SU-DHL-6 (cell line): Measurements from ENCODE around the gene HSDL1.
"Not testable (repeated sequence)": the region's sequence is repeated elsewhere in the genome, so short reads cannot be mapped to it uniquely, and the experiment has no call there.

Experiments used
- H2AFZ ChIP-seq: fragments of 200-600 bp; sonication (generic); 2 replicates; pipeline ENCODE4 v1.6.1; 2014; ENCODE audit warnings: low read depth, mild to moderate bottlenecking, moderate library complexity, mixed read lengths, antibody characterized with exemption, low read length; ENCODE audit not compliant: severe bottlenecking
- H3F3A ChIP-seq: fragments of 200-600 bp; shearing (Covaris generic); 2 replicates; pipeline ENCODE4 v1.6.0; 2016; ENCODE audit warnings: antibody characterized with exemption, mild to moderate bottlenecking; ENCODE audit not compliant: insufficient read depth
- H3K27ac ChIP-seq: fragments of 200-600 bp; sonication (generic); 2 replicates; pipeline ENCODE4 v1.5.1; 2016; ENCODE audit warnings: low read depth, mild to moderate bottlenecking, low read length, moderate library complexity, mixed read lengths
- H3K27me3 ChIP-seq: fragments of 200-600 bp; sonication (generic), shearing (Covaris generic); 2 replicates; pipeline ENCODE4 v1.6.0; 2014; ENCODE audit warnings: mild to moderate bottlenecking, low read length
- H3K36me3 ChIP-seq: fragments of 200-600 bp; sonication (generic); 2 replicates; pipeline ENCODE4 v1.6.1; 2014; ENCODE audit warnings: mild to moderate bottlenecking, low read length, mixed read lengths
- H3K4me2 ChIP-seq: fragments of 300-600, 200-600 bp; shearing (Covaris generic), sonication (generic); 2 replicates; pipeline ENCODE4 v1.6.0; 2014; ENCODE audit warnings: low read length, low read depth, mild to moderate bottlenecking; ENCODE audit not compliant: poor library complexity, severe bottlenecking
- H3K4me3 ChIP-seq: fragments of 200-600 bp; sonication (generic); 2 replicates; pipeline ENCODE4 v1.5.1; 2014; ENCODE audit warnings: antibody characterized with exemption, low read length, mild to moderate bottlenecking, mixed read lengths; ENCODE audit not compliant: insufficient read depth, poor library complexity, severe bottlenecking
- H3K79me2 ChIP-seq: fragments of 200-600 bp; sonication (generic); 2 replicates; pipeline ENCODE4 v1.6.1; 2014; ENCODE audit warnings: mild to moderate bottlenecking, low read length, moderate library complexity; ENCODE audit not compliant: insufficient read depth
- H3K9ac ChIP-seq: fragments of 200-600 bp; sonication (generic); 2 replicates; pipeline ENCODE4 v1.7.0; 2014; ENCODE audit warnings: mild to moderate bottlenecking, low read length
- H3K9me2 ChIP-seq: fragments of 200-600 bp; sonication (generic); replicated peaks from 2 replicates; pipeline ENCODE4 v1.6.1; 2014; ENCODE audit warnings: low read length; ENCODE audit not compliant: insufficient read depth
- H3K9me3 ChIP-seq: fragments of 200-600 bp; sonication (generic); 2 replicates; pipeline ENCODE4 v1.6.1; 2014; ENCODE audit warnings: low read length, mixed read lengths; ENCODE audit not compliant: insufficient read depth
- H4K20me1 ChIP-seq: fragments of 200-600 bp; sonication (generic); 2 replicates; pipeline ENCODE4 v1.6.1; 2014; ENCODE audit warnings: low read depth, mild to moderate bottlenecking, antibody characterized with exemption, low read length, moderate library complexity, mixed read lengths
- EZH2phosphoT487 ChIP-seq: fragments of 200-600 bp; sonication (generic), shearing (Covaris generic); conservative IDR thresholded peaks from 2 replicates; pipeline ENCODE4 v1.6.1; 2018; ENCODE audit warnings: mild to moderate bottlenecking, antibody characterized with exemption, low read length, moderate library complexity, mixed read lengths
- TF ChIP-seq, protein P1 (sequence below): fragments of 200-600 bp; sonication (generic); IDR thresholded peaks from one replicate; pipeline ENCODE4 v1.5.1; 2017; ENCODE audit warnings: antibody characterized with exemption, mild to moderate bottlenecking, low read length, moderate library complexity; ENCODE audit not compliant: insufficient read depth, poor library complexity, severe bottlenecking

HSDL1 gene

DNA sequence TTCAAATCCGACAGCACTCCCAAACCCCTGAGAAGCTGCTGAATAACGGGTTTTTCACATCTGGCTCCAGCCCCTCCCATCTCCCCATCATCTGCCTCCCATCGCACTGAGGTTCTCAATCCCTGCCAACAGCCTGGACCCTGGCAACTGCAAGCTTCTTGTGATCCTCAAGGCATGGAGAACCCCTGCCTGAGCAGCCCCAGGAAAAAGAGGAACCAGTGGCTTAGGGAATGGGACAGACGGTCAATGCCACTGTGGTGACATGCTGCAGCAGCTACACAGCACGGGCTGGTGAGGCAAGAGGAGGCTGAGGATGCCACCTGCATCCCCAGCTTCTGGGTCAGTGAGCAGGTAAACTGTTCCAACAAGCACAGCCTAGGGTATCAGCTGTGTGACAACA lies 25.0 kb downstream of the HSDL1 start:
- Histone ChIP-seq H3K9ac (no peak overlapping the region), H3K79me2 (peaks cover 15% of the 10 kb centered on the region), H3K4me2 (no peak overlapping the region), H3K4me3 (no peak overlapping the region), H3K27me3 (no peaks in the 10 kb centered on the region), H4K20me1 (no peaks in the 10 kb centered on the region), H3K36me3 (no peaks in the 10 kb centered on the region), H2AFZ (no peak overlapping the region), H3K9me3 (no peaks in the 10 kb centered on the region), H3K27ac (no peak overlapping the region), H3F3A (no peaks in the 10 kb centered on the region), H3K9me2 (no peaks in the 10 kb centered on the region)
- no peak for TF ChIP-seq EZH2phosphoT487
- TF ChIP-seq, protein P1, sequence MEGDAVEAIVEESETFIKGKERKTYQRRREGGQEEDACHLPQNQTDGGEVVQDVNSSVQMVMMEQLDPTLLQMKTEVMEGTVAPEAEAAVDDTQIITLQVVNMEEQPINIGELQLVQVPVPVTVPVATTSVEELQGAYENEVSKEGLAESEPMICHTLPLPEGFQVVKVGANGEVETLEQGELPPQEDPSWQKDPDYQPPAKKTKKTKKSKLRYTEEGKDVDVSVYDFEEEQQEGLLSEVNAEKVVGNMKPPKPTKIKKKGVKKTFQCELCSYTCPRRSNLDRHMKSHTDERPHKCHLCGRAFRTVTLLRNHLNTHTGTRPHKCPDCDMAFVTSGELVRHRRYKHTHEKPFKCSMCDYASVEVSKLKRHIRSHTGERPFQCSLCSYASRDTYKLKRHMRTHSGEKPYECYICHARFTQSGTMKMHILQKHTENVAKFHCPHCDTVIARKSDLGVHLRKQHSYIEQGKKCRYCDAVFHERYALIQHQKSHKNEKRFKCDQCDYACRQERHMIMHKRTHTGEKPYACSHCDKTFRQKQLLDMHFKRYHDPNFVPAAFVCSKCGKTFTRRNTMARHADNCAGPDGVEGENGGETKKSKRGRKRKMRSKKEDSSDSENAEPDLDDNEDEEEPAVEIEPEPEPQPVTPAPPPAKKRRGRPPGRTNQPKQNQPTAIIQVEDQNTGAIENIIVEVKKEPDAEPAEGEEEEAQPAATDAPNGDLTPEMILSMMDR: no peak

DNA sequence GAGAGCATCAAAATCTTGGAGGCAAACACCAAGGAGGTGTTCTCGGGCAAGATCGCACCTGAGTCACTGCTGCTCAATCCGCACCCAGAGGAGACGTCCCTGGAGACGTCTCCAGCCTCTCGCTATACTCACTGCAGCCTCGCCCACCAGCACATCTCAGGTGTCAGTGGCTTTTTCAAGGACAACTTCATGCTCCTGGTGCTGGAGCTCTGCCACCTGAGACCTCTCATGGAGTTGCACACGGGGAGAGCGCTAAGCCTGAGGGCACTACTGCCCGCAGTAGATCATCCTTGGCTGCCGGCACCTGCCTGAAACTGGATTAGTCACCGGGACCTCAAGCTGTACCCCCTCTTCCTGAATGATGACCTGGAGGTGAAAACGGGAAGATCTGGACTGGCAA lies 25.6 kb downstream of the HSDL1 start:
- Histone ChIP-seq H3K9ac (no peak overlapping the region), H3K9me2 (no peaks in the 10 kb centered on the region), H3K27ac (no peak overlapping the region), H3K4me3 (no peak overlapping the region), H3K27me3 (no peaks in the 10 kb centered on the region), H2AFZ (no peak overlapping the region), H3K79me2 (peaks cover 21% of the 10 kb centered on the region), H3F3A (no peaks in the 10 kb centered on the region), H3K4me2 (no peak overlapping the region), H3K36me3 (no peaks in the 10 kb centered on the region), H3K9me3 (no peaks in the 10 kb centered on the region), H4K20me1 (no peaks in the 10 kb centered on the region)
- TF ChIP-seq EZH2phosphoT487: no peak
- TF ChIP-seq, protein P1: no peak

DNA sequence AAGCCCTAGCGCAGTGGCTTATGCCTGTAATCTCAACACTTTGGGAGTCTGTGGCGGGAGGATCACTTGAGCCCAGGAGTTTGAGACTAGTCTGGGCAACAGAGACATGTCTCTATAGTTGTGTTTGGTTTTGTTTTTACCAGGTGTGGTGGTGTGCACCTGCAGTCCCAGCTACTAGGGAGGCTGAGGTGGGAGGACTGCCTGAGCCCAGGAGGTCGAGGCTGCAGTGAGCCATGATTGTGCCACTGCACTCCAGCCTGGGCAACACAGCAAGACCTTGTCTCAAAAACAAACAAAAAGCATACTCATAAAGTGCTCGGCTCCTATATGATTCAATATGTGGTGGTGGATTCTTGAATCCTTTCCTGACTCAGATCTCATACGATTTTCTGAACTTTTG lies 26.7 kb downstream of the HSDL1 start:
- H2AFZ ChIP-seq, H3K9ac ChIP-seq, H3K9me3 ChIP-seq, H3K36me3 ChIP-seq, H3F3A ChIP-seq, H3K4me3 ChIP-seq, H3K4me2 ChIP-seq, H3K9me2 ChIP-seq, H3K27ac ChIP-seq, H3K27me3 ChIP-seq, H4K20me1 ChIP-seq: not testable (repeated sequence)
- H3K79me2 ChIP-seq: peaks cover 32% of the 10 kb centered on the region

DNA sequence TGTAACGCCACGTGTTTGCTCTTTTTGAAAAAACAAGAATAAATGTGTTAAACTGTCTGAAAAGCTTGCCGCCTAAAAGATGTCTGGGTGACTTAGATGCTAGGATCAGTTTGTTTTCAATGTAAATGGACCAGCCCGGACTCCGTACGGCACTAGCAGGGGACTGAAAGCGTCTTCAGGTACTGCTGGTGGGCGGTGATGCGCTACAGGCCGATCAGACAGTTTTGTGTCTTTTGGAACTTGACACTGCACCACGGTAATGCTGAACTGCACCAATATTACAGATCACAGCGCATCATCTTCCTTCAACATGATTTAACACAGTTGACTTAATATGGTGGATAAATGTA lies 27.5 kb downstream of the HSDL1 start:
- peak overlapping the region; percentile 77 for H2AFZ ChIP-seq
- peak overlapping the region; percentile 99 for H3K4me3 ChIP-seq
- H3K9ac ChIP-seq: peak overlapping the region; percentile 88
- H3K9me3 ChIP-seq: no peaks in the 10 kb centered on the region
- H3F3A ChIP-seq: no peaks in the 10 kb centered on the region
- H3K79me2 ChIP-seq: peaks cover 40% of the 10 kb centered on the region
- peak overlapping the region; percentile 57 for H3K27ac ChIP-seq
- no peaks in the 10 kb centered on the region for H3K27me3 ChIP-seq
- TF ChIP-seq, protein P1: no peak
- TF ChIP-seq EZH2phosphoT487: no peak
- no peaks in the 10 kb centered on the region for H4K20me1 ChIP-seq
- H3K9me2 ChIP-seq: no peaks in the 10 kb centered on the region
- peak overlapping the region; percentile 63 for H3K4me2 ChIP-seq
- no peaks in the 10 kb centered on the region for H3K36me3 ChIP-seq
